Astrocyte (in vitro differentiated cells and primary cell): ENCODE measurements around the gene CARS1. TPM values are rescaled to one million over a fixed set of nuclear protein-coding genes. Genes with fewer than 3 reads are reported as not detected.

ENCODE experiments used
- DNase-seq: peaks from one replicate; pipeline ENCODE4 v3.0.0-alpha.2; 2010; ENCODE audit warnings: low read depth
- FAIRE-seq: peaks from 2 replicates; lab custom pipeline; 2011; peaks lifted over from hg19 to GRCh38; lab: Jason Lieb, UNC
- H2AFZ ChIP-seq: 2 replicates; pipeline ENCODE4 v1.6.0; 2012; ENCODE audit warnings: low read depth, low read length, inconsistent platforms
- H3K27ac ChIP-seq: 2 replicates; pipeline ENCODE4 v1.5.1; 2011; ENCODE audit warnings: low read depth, low read length, inconsistent platforms
- H3K27me3 ChIP-seq: 2 replicates; pipeline ENCODE4 v1.6.0; 2011; ENCODE audit warnings: low read length, inconsistent platforms; ENCODE audit not compliant: insufficient read depth
- H3K36me3 ChIP-seq: 2 replicates; pipeline ENCODE4 v1.5.1; 2011; ENCODE audit warnings: low read length, inconsistent platforms; ENCODE audit not compliant: insufficient read depth
- H3K4me1 ChIP-seq: 2 replicates; pipeline ENCODE4 v1.5.1; 2011; ENCODE audit warnings: low read length, inconsistent platforms; ENCODE audit not compliant: insufficient read depth
- H3K4me2 ChIP-seq: 2 replicates; pipeline ENCODE4 v1.6.0; 2012; ENCODE audit warnings: low read length, inconsistent platforms
- H3K4me3 ChIP-seq: 2 replicates; pipeline ENCODE4 v1.5.1; 2011; ENCODE audit warnings: low read depth, mild to moderate bottlenecking, low read length, inconsistent platforms; ENCODE audit not compliant: insufficient read depth
- H3K79me2 ChIP-seq: 2 replicates; pipeline ENCODE4 v1.6.0; 2012; ENCODE audit warnings: mild to moderate bottlenecking, low read length, inconsistent platforms; ENCODE audit not compliant: insufficient read depth
- H3K9ac ChIP-seq: 2 replicates; pipeline ENCODE4 v1.6.0; 2012; ENCODE audit warnings: mild to moderate bottlenecking, low read length, inconsistent platforms
- H3K9me3 ChIP-seq: 2 replicates; pipeline ENCODE4 v1.5.1; 2012; ENCODE audit warnings: low read depth, mild to moderate bottlenecking, low read length, inconsistent platforms; ENCODE audit not compliant: insufficient read depth
- H4K20me1 ChIP-seq: 2 replicates; pipeline ENCODE4 v1.6.0; 2012; ENCODE audit warnings: low read length, inconsistent platforms; ENCODE audit not compliant: insufficient read depth
- H3K27ac Mint-ChIP-seq: one replicate; pipeline ENCODE4 v1.8.0; 2021; ENCODE audit warnings: mild to moderate bottlenecking, mixed read lengths; ENCODE audit not compliant: unreplicated experiment
- H3K27me3 Mint-ChIP-seq: one replicate; pipeline ENCODE4 v1.8.0; 2021; ENCODE audit warnings: low read depth, mixed read lengths; ENCODE audit not compliant: unreplicated experiment
- H3K36me3 Mint-ChIP-seq: one replicate; pipeline ENCODE4 v1.8.0; 2021; ENCODE audit warnings: low read depth, mixed read lengths; ENCODE audit not compliant: unreplicated experiment
- H3K4me1 Mint-ChIP-seq: one replicate; pipeline ENCODE4 v1.8.0; 2021; ENCODE audit warnings: low read depth, mixed read lengths; ENCODE audit not compliant: unreplicated experiment
- H3K4me3 Mint-ChIP-seq: one replicate; pipeline ENCODE4 v1.8.0; 2021; ENCODE audit warnings: mild to moderate bottlenecking, moderate library complexity, mixed read lengths; ENCODE audit not compliant: unreplicated experiment
- H3K9me3 Mint-ChIP-seq: one replicate; pipeline ENCODE4 v1.8.0; 2021; ENCODE audit warnings: mild to moderate bottlenecking, mixed read lengths; ENCODE audit not compliant: unreplicated experiment
- EZH2 ChIP-seq: IDR thresholded peaks from 2 replicates; pipeline ENCODE4 v1.6.1; 2012; ENCODE audit warnings: mild to moderate bottlenecking, low read length, inconsistent platforms; ENCODE audit not compliant: insufficient read depth
- total RNA-seq: library from RNA; stranded (reverse); gene quantifications from 2 replicates; pipeline ENCODE4 v1.2.1, GENCODE V29; 2021
- TF ChIP-seq, protein P1 (sequence below): IDR thresholded peaks from 2 replicates; pipeline ENCODE4 v1.5.1; 2011; ENCODE audit warnings: low read depth, mild to moderate bottlenecking, inconsistent platforms, low read length, moderate library complexity; ENCODE audit not compliant: insufficient read depth

CARS1 gene
- total RNA-seq, 1 donor from 2014 or later = 123 TPM

DNA sequence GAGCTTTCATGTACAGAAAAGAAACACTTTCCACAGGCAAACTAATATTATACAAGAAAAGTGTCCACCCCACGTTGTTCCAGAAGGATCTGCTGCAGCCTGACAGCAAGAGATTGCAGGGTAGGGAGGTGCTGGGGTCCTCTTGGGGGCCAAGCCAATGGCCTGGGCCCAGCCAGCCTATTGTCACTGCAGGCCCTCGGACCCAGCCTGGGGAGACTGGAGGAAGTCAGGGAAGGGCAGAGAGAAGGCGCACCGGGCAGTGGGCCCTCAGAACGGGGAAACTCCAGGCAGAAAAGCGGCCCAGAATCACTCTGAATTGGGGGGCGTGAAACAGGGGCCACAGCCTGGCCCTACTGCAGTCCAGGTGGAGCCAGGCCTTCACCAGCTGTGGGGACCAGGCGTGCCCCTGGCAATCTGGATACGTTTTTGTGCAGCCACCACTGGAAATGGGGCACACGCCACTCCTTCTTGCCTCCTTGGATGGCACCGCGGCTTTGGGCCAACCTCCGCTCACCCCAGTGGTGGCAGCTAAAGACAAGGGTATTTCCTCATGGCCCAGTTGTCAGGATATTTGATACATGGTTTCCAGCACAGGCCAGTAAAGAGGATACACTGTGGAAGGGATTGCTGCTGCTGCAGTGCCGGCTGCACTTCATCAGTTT is 61.2 kb downstream of the CARS1 start:
- no peak overlapping the region for H3K4me3 Mint-ChIP-seq
- peaks cover 13% of the 10 kb centered on the region for H4K20me1 ChIP-seq
- DNase-seq (no peak), FAIRE-seq (no peak)
- H3K79me2 ChIP-seq = peaks cover 10% of the 10 kb centered on the region
- H3K9me3 ChIP-seq = no peaks in the 10 kb centered on the region
- TF ChIP-seq, protein P1, sequence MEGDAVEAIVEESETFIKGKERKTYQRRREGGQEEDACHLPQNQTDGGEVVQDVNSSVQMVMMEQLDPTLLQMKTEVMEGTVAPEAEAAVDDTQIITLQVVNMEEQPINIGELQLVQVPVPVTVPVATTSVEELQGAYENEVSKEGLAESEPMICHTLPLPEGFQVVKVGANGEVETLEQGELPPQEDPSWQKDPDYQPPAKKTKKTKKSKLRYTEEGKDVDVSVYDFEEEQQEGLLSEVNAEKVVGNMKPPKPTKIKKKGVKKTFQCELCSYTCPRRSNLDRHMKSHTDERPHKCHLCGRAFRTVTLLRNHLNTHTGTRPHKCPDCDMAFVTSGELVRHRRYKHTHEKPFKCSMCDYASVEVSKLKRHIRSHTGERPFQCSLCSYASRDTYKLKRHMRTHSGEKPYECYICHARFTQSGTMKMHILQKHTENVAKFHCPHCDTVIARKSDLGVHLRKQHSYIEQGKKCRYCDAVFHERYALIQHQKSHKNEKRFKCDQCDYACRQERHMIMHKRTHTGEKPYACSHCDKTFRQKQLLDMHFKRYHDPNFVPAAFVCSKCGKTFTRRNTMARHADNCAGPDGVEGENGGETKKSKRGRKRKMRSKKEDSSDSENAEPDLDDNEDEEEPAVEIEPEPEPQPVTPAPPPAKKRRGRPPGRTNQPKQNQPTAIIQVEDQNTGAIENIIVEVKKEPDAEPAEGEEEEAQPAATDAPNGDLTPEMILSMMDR = no peak
- no peak for TF ChIP-seq EZH2
- no peak overlapping the region for H3K27ac ChIP-seq
- no peak overlapping the region for H3K4me2 ChIP-seq
- H3K27me3 ChIP-seq = no peaks in the 10 kb centered on the region
- no peak overlapping the region for H3K9ac ChIP-seq
- no peaks in the 10 kb centered on the region for H3K36me3 ChIP-seq
- peaks cover 14% of the 10 kb centered on the region for H3K4me1 ChIP-seq
- no peak overlapping the region for H3K4me3 ChIP-seq
- peaks cover 9% of the 10 kb centered on the region for H3K4me1 Mint-ChIP-seq
- no peaks in the 10 kb centered on the region for H3K9me3 Mint-ChIP-seq
- peak overlapping the region; percentile 30 for H3K27ac Mint-ChIP-seq
- no peaks in the 10 kb centered on the region for H3K27me3 Mint-ChIP-seq
- peaks cover 9% of the 10 kb centered on the region for H3K36me3 Mint-ChIP-seq
- no peak overlapping the region for H2AFZ ChIP-seq

DNA sequence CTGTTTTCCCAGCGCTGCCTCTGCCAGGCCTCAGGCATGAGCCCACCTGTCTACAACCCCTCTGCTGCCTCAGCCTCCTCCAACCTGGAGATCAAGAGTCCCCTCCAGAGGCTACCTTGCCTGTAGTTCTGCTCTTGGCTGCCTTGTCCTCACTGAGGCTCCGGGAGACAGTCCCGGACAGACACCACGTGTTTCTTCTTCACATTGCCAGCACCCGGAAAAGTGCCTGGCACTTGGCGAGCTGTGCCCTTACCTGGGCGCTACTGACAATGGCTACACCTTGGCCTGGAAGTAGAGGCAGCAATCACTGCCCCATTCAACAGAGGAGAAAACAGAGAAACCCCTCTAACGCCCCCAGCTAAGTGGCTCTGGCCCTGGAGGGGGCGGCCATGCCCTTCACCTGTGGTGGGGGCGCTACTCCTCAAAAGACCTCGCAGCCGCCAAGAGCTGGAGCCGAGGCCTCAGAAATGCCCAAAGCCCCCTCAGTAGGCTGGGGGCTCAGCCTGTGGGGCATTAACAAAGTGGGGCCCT is 62.1 kb downstream of the CARS1 start:
- Histone ChIP-seq H3K27ac (no peak overlapping the region), H3K36me3 (no peaks in the 10 kb centered on the region), H3K4me2 (no peak overlapping the region), H3K27me3 (no peaks in the 10 kb centered on the region), H3K79me2 (peaks cover 20% of the 10 kb centered on the region), H4K20me1 (peaks cover 17% of the 10 kb centered on the region), H3K4me1 (peaks cover 5% of the 10 kb centered on the region), H3K9me3 (no peaks in the 10 kb centered on the region), H3K4me3 (no peak overlapping the region), H2AFZ (no peak overlapping the region), H3K9ac (no peak overlapping the region)
- TF ChIP-seq, protein P1 = no peak
- no peak for TF ChIP-seq EZH2
- Mint-ChIP-seq H3K27ac (no peak overlapping the region), H3K27me3 (no peaks in the 10 kb centered on the region), H3K36me3 (peaks cover 4% of the 10 kb centered on the region), H3K9me3 (no peaks in the 10 kb centered on the region), H3K4me1 (peaks cover 11% of the 10 kb centered on the region), H3K4me3 (no peak overlapping the region)
- DNase-seq = no peak
- FAIRE-seq = no peak

DNA sequence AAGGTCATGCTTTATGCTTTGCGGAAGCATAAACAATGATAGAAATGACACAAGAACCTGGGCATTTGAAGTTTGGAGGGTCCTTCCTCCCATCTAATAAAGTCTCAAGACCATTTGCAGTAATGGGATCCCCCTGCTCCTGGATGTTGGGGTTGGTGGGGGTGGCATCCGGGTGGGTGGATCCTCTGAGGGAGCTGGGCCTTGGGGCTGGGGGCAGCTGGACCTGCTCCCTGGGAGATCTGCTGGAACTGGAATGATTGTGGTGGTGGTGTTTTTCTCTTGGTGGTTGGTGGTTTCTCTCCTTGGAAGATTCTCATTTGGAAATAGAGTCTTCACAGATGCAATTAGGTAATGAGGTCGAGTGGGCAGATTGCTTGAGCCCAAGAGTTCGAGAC is 62.9 kb downstream of the CARS1 start:
- H3K4me3 ChIP-seq = no peak overlapping the region
- no peaks in the 10 kb centered on the region for H3K36me3 ChIP-seq
- no peak for DNase-seq
- no peak overlapping the region for H3K9ac ChIP-seq
- peaks cover 9% of the 10 kb centered on the region for H3K4me1 ChIP-seq
- H4K20me1 ChIP-seq = peaks cover 22% of the 10 kb centered on the region
- H3K27me3 ChIP-seq = no peaks in the 10 kb centered on the region
- no peak for FAIRE-seq
- no peak overlapping the region for H2AFZ ChIP-seq
- no peak overlapping the region for H3K4me2 ChIP-seq
- Mint-ChIP-seq H3K36me3 (peaks cover 3% of the 10 kb centered on the region), H3K27ac (peak overlapping the region; percentile 26), H3K4me1 (peaks cover 15% of the 10 kb centered on the region), H3K4me3 (no peak overlapping the region), H3K27me3 (no peaks in the 10 kb centered on the region), H3K9me3 (no peaks in the 10 kb centered on the region)
- H3K9me3 ChIP-seq = no peaks in the 10 kb centered on the region
- TF ChIP-seq, protein P1 = no peak
- TF ChIP-seq EZH2 = no peak
- no peak overlapping the region for H3K27ac ChIP-seq
- peaks cover 27% of the 10 kb centered on the region for H3K79me2 ChIP-seq
